Brain pericyte (primary cell): ENCODE measurements around the gene TEF.
A peak's percentile ranks its signal among the peaks of the same experiment; 100 is the strongest.

Experiments
- DNase-seq: peaks from one replicate; pipeline ENCODE4 v3.0.0-alpha.2; 2012; ENCODE audit warnings: low read depth, low spot score

The TEF gene

GRCh38 chr22:41381329-41382097 lies at the start of gene TEF:
TEF (plus strand) TSS chr22:41381942; CDS start chr22:41382045, 103 bp downstream.
- peak; percentile 94 for DNase-seq

- DNase-seq: no peak
These were observed 49.4 kb upstream of the TEF start for GRCh38 chr22:41332217-41332939.

GRCh38 chr22:41333806-41334205 lies 47.9 kb upstream of the TEF start:
- DNase-seq: no peak

GRCh38 chr22:41334215-41334614 lies 47.5 kb upstream of the TEF start:
- no peak for DNase-seq

GRCh38 chr22:41334951-41335635 lies 46.6 kb upstream of the TEF start:
- DNase-seq: no peak

GRCh38 chr22:41338614-41339212 lies 43.0 kb upstream of the TEF start:
- DNase-seq: no peak

GRCh38 chr22:41339823-41340222 lies 41.9 kb upstream of the TEF start:
- no peak for DNase-seq

GRCh38 chr22:41340357-41340756 lies 41.4 kb upstream of the TEF start:
- DNase-seq: no peak

GRCh38 chr22:41341012-41341411 lies 40.7 kb upstream of the TEF start:
- no peak for DNase-seq

- no peak for DNase-seq
These were observed 39.8 kb upstream of the TEF start for GRCh38 chr22:41341990-41342389.

- DNase-seq: no peak
These were observed 38.4 kb upstream of the TEF start for GRCh38 chr22:41343300-41343699.

- no peak for DNase-seq
These were observed 38.0 kb upstream of the TEF start for GRCh38 chr22:41343717-41344116.

GRCh38 chr22:41344189-41344788 lies 37.5 kb upstream of the TEF start:
- no peak for DNase-seq

- DNase-seq: no peak
These were observed 35.9 kb upstream of the TEF start for GRCh38 chr22:41345807-41346335.

- no peak for DNase-seq
These were observed 34.5 kb upstream of the TEF start for GRCh38 chr22:41347066-41347859.

GRCh38 chr22:41348964-41349484 lies 32.7 kb upstream of the TEF start:
- DNase-seq: no peak

- DNase-seq: no peak
These were observed 31.7 kb upstream of the TEF start for GRCh38 chr22:41350087-41350486.

GRCh38 chr22:41351011-41351410 lies 30.7 kb upstream of the TEF start:
- no peak for DNase-seq

GRCh38 chr22:41352058-41352457 lies 29.7 kb upstream of the TEF start:
- no peak for DNase-seq

- no peak for DNase-seq
These were observed 27.7 kb upstream of the TEF start for GRCh38 chr22:41353862-41354575.
